NCI-H2081 (cell line): ENCODE results near the gene LIMS1.
A peak's percentile ranks its signal among the peaks of the same experiment; 100 is the strongest.
"Not testable (repeated sequence)": the region's sequence is repeated elsewhere in the genome, so short reads cannot be mapped to it uniquely, and the experiment has no call there.

Experiments
- DNase-seq, 2 experiments: peaks; one replicate each; lab custom pipeline; 2025; lab: John Stamatoyannopoulos, UW

Gene LIMS1, protein sequence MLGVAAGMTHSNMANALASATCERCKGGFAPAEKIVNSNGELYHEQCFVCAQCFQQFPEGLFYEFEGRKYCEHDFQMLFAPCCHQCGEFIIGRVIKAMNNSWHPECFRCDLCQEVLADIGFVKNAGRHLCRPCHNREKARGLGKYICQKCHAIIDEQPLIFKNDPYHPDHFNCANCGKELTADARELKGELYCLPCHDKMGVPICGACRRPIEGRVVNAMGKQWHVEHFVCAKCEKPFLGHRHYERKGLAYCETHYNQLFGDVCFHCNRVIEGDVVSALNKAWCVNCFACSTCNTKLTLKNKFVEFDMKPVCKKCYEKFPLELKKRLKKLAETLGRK

DNA sequence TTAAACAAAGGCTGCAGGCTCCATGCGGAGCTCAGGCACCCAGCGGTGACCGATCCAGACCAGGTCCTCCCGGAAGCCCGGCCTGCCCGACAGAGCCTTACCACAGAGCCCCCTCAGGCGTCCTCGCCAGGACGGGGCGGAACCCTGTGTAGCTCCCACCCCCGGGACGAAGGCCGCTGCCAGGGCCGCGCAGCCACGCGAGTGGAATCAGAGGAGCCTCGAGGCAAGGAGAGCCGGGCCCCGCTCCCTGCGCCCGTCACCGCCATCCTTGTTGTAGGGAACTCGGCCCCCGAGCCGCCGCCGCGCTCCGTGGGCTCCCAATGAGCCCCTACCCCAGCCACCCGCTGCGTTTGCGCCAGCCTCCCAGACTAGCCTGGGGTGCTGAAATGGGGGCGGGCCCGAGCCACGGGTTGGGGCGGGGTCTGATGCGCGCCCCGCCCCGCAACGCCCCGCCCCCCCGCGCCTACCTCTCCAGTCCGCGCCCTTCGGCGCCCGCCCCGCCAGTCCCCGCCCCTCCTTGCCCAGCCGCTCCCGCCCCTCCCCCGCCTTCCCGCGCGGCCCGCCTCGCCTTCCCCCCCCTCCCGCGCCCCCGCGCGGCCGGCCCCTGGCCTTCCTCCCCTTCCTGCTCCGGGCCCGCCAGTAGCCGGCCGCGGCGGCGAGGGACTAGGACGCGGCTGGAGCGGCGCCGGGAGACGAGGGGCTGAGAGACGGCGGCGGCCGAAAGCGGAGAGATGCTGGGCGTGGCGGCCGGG, at the start of gene LIMS1:
Gene LIMS1 (plus strand): TSS at position 639 of the 752 bp plus-strand sequence. CDS start 93 bp downstream, at position 732.
- peak; percentile 78 to 84 for DNase-seq

DNA sequence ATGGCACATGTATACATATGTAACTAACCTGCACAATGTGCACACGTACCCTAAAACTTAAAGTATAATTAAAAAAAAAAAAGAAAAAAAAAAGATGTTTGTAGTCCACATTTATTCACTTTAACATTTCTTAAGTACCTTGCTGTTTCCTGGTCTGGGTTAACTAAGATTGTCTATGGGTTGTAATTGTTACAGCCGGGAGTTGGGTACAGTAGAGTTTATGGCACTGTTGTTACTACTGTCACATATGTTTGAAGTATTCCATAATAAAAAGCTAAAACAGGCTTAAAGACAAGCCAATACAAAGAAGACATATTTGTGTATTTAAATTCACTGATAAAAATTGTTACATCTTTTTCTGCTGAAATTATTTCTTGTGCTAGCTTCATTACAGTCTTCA, 49.0 kb upstream of the LIMS1 start:
- no peak for DNase-seq

DNA sequence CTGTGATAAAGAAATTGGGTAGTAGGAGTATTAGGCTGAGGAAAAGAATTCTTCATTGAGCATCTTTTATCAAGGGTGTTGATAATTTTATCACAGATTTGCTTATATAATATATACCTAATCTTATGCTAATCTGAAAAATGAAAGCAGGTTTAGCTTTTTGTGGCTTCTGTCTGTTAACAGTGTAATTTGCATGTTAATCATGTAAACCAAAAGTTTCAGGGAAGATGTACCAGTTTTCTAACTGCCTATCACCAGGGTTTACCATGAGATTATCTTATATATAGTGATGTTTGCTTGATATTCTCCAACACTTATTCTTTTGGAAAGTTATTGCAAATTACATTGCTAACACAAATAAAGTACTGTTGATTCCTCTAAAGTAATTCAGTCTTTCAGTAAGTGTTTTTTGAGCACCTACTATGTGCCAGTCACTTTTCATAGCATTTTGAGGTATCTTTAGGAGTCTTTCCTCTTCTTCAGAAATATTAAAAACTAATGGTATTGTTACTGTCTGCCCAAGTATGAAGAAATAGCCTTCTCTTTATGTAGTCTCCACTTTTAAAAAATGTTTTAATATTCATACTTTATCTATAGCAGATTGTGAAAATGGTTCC, 43.7 kb upstream of the LIMS1 start:
- DNase-seq = no peak

DNA sequence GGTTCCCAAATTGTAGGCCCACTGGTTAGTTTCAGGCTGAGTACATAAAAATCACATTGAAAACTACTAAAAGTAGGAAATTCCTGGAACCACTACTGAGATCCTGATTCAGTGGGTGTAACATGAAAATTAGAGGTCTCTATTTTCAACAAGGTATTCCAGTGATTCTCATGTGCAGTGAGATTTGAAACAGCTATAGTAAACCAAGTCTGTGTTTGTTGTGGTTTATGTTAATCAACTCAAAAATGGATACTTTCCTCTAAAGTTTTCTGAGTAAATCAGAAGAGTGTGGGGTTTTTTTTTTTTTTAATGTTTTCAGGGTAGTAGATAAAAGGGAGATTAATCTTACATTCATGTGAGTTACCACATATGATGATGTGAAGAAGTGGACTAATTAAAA, 42.4 kb upstream of the LIMS1 start:
- DNase-seq = no peak

DNA sequence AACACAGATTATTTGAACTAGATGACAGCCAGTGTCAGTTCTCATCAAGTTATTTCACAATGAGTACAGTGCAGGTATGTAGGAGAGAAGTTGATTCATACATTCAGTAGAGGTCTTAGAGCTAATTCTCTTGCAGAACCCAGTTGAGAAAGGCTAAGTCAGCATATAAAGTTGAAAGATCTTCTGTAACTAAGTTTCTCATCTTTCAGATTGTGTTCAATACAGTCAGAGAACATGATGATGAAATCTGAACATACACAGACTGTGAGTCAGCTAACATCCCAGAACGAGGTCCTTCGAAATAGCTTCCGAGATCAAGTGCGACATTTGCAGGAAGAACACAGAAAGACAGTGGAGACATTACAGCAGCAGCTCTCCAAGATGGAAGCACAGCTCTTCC, 41.9 kb upstream of the LIMS1 start:
- no peak for DNase-seq

DNA sequence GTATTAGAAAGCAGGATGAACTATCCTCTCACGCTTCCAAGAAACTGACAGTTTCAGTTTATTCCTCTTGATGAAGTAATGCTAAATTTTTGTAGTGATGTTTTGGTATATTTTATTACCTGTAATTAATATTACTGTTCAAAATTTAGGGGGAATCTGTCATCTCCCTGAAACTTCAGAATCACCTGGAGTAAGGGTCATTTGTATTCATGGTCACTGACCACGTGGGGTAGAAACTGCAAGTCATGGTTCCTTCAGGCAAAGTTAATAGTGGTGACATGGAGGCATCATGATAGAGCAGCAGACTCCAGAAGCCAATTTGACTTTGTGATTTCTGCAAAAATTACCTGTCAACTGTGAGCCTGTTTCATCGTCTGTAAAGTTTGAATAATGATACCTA, 38.1 kb upstream of the LIMS1 start:
- not testable (repeated sequence) for DNase-seq

DNA sequence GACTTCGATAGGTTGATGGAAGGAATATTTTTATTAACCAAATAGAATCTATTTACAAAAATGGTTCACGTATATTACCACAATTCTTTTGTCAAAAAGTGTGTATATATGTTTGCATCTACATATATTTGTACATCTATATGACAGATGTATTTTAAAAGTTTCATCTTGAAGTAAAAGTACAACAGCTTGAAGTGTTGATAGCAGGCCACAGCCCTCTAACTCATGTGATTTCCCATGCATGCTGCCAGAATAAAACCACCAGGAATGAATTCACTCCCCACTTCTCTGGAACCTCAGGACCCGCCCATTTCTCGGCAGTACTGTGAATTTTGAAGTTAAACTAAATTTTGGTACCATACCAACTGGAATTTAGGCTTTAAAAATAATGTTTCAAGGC, 26.6 kb upstream of the LIMS1 start:
- not testable (repeated sequence) for DNase-seq

DNA sequence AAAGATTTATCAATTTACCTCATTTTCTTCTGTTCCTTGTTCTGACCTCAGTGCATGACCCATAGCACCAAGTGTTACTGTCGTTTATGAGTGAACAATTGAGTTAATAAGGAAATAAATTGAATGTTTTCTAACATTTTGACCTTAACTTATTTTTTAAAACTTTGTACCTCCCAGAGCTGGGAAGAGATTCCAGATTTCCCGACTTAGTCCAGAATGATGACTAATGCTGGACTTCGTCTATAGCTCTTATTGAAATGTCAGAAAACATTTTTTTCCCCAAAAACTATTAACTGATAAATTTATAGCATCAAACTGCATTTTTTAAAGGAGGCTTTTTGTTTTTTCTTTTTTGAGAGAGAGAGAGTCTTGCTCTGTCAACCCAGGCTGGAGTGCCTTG, 21.8 kb upstream of the LIMS1 start:
- not testable (repeated sequence) for DNase-seq

DNA sequence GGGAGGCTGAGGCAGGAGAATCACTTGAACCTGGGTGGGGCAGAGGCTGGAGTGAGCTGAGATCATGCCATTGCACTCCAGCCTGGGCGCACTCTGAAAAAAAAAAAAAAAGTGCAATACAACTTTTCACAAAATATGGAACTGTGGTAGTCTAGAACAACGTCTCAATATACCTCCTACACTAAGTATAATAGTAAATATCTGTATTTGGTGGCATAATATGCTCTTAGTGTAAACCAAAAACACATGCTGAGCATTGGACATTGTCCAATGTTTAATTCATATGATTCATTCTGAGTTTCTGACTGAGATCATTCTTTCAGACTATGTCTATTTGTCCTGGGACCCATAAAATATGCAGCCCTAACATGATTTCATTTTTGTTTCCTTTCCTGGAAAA, 19.8 kb upstream of the LIMS1 start:
- DNase-seq = not testable (repeated sequence)

DNA sequence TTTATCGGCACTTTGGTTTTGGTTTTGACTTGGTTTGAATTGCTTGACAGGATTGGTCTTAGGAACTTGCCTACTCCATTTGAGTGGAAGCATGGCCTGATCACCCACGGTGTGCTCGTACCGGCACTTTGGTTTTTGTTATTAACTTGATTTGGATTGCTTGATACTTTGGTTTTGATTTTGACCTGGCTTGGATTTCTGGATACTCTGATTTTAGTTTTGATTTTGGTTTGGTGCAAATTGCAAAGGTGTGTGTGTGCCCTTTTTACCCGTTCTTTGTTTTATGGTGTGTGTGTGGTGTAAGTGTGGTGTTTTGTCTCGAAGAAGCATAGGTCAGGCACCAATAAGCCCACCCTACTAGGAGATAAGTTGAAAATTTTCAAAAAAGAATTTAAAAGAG, 9.6 kb upstream of the LIMS1 start:
- DNase-seq = not testable (repeated sequence)

DNA sequence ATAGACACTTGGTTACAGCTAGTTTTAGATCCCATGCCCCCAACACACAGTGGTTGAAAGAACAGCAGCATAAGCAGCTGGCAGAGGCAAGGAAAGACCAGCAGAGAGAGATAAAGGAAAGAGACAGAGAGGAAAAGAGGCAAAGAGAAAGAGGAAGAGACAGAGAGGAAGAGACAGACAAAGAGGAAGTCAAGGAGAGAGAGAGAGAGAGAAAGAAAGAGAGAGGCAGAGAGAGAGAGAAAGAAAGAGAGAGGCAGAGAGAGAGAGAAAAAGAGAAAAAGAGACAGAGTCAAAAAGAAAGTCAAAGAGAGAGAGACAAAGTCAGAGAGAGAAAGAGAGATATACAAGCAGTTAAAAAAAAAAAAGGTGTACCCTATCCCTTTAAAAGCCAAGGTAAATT, 9.0 kb upstream of the LIMS1 start:
- DNase-seq = not testable (repeated sequence)

DNA sequence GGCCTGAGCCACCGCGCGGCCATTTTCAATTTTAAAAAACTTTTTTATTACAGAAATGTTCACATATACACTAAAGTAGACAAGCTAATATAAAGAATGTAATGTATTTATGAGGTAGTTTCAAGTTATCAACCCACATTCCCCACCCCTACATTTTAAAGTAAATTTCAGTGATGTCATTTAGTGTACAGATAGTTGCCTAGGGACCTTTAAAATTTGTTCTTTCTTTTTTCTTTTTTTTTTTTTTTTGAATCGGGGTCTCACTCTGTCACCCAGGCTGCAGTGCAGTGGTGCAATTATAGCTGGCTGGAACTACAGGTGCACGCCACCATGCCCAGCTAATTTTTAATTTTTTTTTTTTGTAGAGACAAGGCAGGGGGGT, 2.6 kb upstream of the LIMS1 start:
- DNase-seq = no peak

DNA sequence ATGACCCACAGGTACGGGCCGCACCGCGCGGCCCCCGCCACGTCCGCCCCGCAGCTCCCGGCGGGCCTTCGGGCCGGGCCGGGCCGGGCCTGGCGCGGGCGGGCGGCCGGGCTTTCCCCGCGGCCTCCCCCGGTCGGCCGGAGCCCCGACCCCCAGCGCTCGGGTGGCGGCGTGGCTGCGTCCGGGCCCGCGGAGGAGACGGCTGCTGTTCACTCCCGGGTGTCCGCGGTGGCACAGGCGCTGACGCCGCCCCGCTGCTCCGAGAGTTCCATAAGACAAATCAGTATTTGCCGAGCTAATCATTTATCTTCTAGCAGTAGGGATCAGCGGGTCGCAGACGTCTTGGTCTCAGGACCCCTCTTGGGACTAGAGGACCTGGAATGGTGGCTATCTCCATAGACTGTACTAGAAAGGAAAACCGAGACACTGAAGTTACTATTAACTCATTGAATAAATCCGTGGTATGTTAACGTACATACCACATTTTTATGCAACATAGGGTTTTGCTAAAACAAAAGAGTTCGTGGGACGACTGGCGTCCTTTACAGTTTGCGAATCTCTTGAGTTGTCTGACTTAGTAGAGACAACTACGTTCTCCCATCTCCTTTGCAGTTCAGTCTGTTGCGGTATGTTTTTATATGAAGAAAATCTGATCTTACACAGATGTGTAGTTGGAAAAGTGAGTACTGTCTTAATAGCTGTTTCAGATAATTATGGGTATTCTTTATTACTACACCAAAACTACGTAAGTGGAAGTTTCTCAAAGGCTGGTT, 500 bp downstream of the LIMS1 start:
- DNase-seq = peak; percentile 28 to 45

DNA sequence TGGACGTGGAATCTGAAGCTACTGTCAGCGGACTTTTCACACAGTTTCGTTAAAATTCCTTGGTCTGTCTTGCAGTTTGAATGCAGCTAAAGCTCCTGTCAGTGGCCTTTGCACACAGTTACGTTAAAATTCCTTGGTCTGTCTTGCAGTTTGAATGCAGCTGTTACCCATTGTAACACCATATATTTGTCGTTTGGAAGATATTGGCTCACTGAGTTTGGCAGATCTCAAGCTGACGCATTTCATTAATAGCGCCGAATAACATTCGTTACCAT, 1.0 kb downstream of the LIMS1 start:
- no peak for DNase-seq

DNA sequence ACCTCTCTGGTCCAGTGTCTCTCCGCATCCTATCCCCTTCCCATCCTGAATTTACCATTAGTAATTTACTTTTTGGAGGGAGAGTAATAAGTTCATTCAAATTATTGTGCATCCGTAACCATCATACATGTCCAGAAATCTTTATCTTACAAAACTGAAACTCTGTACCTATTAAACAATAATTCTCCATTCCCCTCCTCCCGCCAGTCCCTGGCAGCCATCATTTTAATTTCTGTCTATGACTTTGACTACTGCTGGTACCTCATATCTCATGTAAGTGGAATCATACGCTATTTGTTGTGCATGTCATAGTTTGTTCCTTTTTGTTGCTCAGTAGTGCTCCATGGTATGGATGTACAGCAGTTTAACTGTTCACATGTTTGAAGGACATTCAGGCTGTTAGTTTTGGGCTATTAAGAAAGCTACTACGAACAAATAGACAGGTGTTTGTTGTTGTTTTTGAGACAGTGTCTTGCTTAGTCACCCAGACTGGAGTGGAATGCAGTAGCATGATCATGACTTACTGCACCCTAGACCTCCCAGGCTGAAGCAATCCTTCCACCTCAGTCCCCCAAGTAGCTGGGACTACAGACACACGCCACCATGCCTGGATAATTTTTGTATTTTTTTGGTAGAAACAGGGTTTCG, 2.0 kb downstream of the LIMS1 start:
- DNase-seq = no peak

DNA sequence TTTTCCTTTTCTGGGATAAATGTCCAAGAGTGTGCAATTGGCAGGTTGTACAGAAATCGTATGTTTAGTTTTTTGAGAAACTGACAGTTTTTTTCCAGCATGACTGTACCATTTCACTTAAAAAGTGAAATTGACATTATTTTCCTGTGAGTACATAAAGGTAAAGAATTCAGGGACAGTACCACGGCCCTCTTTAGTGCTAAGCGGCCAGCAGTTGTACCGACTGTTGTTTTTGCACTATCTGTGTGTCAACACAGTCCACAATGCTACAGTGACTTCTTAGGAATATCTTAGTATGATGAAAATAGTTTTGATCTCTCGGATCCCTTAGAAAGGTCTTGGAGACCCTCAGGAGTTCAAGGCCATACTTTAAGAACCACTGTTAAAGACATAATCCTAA, 2.6 kb downstream of the LIMS1 start:
- DNase-seq = no peak

DNA sequence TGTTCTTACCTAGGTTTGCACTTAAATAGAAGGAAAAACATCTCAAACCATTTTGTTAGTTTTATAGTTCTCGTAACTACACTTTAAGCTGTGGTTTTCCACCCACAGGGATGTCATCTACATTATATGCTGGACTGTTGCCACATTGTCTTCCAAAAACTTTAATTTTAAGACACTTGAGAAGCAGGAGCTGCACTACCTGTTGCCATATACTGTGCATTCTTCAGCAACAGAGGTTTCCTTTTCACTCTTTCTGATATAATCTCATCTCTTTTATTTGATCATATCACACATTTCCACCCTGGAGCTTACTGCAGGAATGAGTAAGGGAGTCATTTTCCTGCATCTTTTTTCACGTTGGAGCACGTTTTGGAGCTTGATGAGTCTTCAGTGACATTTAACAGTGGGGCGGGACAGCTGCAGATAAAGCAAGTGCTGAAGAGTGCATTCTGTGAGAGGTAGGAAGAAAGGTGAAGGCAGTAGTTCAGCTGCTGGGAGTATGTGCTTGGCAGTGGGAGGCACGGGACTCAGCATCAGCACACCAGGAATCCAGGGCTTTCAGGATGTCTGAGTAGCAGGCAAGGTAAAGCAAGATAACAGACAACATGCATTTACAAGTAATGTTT, 3.8 kb downstream of the LIMS1 start:
- DNase-seq = no peak

DNA sequence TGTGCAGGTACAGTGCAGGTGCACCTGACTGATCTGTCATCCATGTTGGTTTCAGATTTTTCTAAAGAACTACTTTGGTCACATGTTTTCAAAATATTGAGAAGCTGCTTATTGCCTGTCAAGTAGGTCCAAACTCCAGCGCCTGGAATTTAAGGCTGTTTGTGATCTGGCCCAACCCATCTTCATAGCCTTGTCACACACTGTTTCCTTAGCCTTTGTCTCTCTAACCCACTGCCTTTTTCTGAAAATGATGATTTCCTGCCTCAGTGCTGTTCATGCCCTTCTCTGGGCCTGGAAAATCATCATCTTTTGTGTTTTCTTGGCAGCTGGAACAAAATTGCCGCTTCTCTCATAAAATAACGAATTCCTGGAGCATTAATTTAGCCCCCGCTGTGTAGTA, 7.2 kb downstream of the LIMS1 start:
- no peak for DNase-seq

DNA sequence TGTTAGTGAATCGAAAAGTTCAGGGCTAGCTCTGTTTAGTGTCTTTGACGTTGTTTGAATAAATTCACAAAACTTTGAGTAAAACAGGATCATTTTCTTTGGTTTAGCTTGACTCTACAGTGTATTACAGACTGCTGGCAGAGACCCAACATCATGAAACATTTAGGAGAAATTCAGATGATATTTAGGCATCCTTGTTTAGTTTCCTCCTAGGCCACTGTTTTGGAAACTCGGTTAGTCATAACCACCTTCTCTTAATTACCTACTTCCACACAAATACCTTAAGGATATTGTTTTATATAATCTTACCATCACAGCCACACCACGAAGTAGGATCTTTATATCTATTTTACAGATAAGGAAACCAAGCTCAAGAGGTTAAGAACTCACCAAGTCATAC, 7.8 kb downstream of the LIMS1 start:
- DNase-seq = no peak

DNA sequence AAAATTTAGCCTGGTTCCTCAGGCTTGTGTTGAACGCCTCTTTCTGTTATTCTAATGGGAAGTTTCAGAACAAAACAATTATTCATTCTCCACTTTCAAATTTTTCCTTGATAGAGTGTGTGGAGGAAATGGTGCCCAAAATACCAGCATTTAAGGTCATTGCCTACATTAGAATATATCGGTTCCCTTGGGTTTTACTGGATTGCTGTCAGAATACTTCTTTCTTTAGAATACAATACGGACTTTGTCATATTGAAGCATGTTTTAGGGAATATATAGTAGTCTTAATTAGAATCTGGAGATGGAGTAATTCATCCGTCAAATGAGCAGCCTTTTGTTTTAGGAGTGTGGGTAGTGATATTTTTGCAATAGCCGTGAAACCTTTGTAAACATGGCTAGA, 13.3 kb downstream of the LIMS1 start:
- no peak for DNase-seq

DNA sequence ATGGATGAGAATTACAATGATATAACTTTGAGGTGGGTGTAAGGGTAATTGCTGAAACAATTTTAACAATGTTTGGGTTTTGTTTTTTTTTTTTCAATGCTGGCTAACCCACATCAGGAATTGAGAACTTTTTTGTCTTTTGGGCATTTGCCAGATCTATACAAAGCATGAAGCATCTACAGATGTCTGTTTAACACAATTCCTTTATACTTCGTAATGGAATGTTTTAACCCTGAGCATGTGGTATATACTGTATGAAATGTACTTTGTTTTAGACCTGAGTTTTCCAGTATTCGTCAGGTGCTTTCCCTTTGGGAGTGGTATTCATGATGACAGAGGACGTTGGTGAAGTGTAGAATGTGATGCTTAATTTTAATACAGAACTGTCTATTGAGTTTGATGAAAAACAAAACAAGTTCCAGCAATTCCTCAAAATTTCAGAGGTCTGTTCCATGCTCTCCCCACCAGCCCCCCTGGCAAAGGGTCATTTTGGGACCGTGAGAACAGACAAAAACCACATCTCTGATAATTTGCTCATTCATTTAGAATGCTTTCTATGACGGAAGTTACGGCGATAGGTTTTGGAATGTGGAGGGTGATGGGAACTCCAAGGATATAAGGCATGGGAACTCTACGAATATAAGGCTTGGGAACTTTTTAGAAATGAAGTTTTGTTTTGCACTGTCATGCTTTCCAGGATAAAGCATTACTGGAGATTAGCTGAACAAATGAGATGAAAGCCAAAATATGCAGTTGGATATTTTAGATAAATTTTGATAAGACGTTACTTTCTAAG, 14.1 kb downstream of the LIMS1 start:
- no peak for DNase-seq
